Stimulated activated CD8-positive, alpha-beta memory T cell treated with anti-CD3 and anti-CD28 coated beads, Interleukin-4, amount 100 ng/mL, for 4 hours (primary cell): ENCODE measurements around the gene UTP15.

Experiments
- DNase-seq, 2 donors: peaks; one replicate each; pipeline ENCODE4 v3.0.0-alpha.2; 2020; ENCODE audit warnings: low read depth in 2 of 2, low spot score in 1 of 2

Gene UTP15

GRCh38 chr5:73623060-73623459 lies 57.5 kb downstream of the UTP15 start:
- no peak for DNase-seq

- DNase-seq, result no peak
Observed at GRCh38 chr5:73623901-73624404, 58.4 kb downstream of the UTP15 start.

GRCh38 chr5:73624888-73625287 lies 59.3 kb downstream of the UTP15 start:
- no peak for DNase-seq

GRCh38 chr5:73625372-73625943 lies 59.9 kb downstream of the UTP15 start:
- no peak for DNase-seq

- no peak for DNase-seq
Observed at GRCh38 chr5:73625944-73626811, 60.6 kb downstream of the UTP15 start, which contains the start of gene ARHGEF28. Gene ARHGEF28, plus strand, starts transcription at chr5:73626196. Its CDS starts 58,656 bp downstream, at chr5:73684852.

- DNase-seq, result no peak
Observed at GRCh38 chr5:73626814-73627313, 61.3 kb downstream of the UTP15 start.

GRCh38 chr5:73629456-73629855 lies 63.9 kb downstream of the UTP15 start:
- DNase-seq, result no peak

- no peak for DNase-seq
Observed at GRCh38 chr5:73630765-73631164, 65.2 kb downstream of the UTP15 start.

- DNase-seq, result no peak
Observed at GRCh38 chr5:73631500-73631899, 66.0 kb downstream of the UTP15 start.
